Measurements from ENCODE around the gene TYMP.

- TF ChIP-seq, protein P1, sequence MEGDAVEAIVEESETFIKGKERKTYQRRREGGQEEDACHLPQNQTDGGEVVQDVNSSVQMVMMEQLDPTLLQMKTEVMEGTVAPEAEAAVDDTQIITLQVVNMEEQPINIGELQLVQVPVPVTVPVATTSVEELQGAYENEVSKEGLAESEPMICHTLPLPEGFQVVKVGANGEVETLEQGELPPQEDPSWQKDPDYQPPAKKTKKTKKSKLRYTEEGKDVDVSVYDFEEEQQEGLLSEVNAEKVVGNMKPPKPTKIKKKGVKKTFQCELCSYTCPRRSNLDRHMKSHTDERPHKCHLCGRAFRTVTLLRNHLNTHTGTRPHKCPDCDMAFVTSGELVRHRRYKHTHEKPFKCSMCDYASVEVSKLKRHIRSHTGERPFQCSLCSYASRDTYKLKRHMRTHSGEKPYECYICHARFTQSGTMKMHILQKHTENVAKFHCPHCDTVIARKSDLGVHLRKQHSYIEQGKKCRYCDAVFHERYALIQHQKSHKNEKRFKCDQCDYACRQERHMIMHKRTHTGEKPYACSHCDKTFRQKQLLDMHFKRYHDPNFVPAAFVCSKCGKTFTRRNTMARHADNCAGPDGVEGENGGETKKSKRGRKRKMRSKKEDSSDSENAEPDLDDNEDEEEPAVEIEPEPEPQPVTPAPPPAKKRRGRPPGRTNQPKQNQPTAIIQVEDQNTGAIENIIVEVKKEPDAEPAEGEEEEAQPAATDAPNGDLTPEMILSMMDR (IDR thresholded peaks at IDR 0.05) = no peak
- TF ChIP-seq POLR2AphosphoS5 (IDR thresholded peaks at IDR 0.05; ENCODE audit: insufficient read depth in 1 of 2, low read depth in 1 of 2) = no peak
These were observed 10.6 kb upstream of the TYMP start for GRCh38 chr22:50540381-50540780.
